ENCODE measurements around the gene PRPF31.

DNA sequence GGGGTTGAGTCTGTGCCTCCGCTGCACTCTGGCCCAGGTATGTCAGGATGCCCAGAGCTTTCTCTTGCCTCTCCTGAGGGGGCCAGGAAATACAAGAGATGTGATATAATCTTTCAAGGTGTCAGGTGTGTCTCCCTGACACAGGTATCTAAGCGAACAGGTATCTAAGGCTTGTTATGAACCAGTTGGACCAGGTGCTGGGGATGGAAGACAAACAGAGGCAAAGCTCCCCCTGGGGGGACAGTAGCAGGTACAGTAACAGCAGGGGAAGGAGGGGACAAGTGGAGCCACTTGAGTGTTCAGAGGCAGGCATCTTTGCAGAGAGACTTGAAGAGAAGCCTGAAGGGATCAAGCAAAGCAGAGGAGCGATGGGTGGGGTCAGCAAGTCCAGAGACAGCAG, 41.4 kb downstream of the PRPF31 start:
- TF ChIP-seq, protein P1, sequence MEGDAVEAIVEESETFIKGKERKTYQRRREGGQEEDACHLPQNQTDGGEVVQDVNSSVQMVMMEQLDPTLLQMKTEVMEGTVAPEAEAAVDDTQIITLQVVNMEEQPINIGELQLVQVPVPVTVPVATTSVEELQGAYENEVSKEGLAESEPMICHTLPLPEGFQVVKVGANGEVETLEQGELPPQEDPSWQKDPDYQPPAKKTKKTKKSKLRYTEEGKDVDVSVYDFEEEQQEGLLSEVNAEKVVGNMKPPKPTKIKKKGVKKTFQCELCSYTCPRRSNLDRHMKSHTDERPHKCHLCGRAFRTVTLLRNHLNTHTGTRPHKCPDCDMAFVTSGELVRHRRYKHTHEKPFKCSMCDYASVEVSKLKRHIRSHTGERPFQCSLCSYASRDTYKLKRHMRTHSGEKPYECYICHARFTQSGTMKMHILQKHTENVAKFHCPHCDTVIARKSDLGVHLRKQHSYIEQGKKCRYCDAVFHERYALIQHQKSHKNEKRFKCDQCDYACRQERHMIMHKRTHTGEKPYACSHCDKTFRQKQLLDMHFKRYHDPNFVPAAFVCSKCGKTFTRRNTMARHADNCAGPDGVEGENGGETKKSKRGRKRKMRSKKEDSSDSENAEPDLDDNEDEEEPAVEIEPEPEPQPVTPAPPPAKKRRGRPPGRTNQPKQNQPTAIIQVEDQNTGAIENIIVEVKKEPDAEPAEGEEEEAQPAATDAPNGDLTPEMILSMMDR (IDR thresholded peaks at IDR 0.05): no peak
- no peak for TF ChIP-seq POLR2A (IDR thresholded peaks at IDR 0.05)
- TF ChIP-seq EP300 (IDR thresholded peaks at IDR 0.05): no peak
